Measurements from ENCODE around the gene PPP4C.

PPP4C gene

GRCh38 chr16:30069611-30070462, 6.0 kb upstream of the PPP4C start:
- no peak for DNase-seq (ENCODE audit: low read depth)
- no peak overlapping the region for H3K4me3 ChIP-seq (ENCODE audit: low read depth, low read length)
- no peak for TF ChIP-seq CTCF (conservative IDR thresholded peaks at IDR 0.05; ENCODE audit: low read depth, low read length)

- DNase-seq (ENCODE audit: low read depth) = no peak
- TF ChIP-seq CTCF (conservative IDR thresholded peaks at IDR 0.05; ENCODE audit: low read depth, low read length) = no peak
- H3K4me3 ChIP-seq (ENCODE audit: low read depth, low read length) = no peak overlapping the region
Measured at GRCh38 chr16:30070490-30070889, 5.3 kb upstream of the PPP4C start.

- no peak for DNase-seq (ENCODE audit: low read depth)
- H3K4me3 ChIP-seq (ENCODE audit: low read depth, low read length) = peak overlapping the region; percentile 92
- no peak for TF ChIP-seq CTCF (conservative IDR thresholded peaks at IDR 0.05; ENCODE audit: low read depth, low read length)
Measured at GRCh38 chr16:30076276-30076791, 540 bp downstream of the PPP4C start.

- no peak for TF ChIP-seq CTCF (conservative IDR thresholded peaks at IDR 0.05; ENCODE audit: low read depth, low read length)
- DNase-seq (ENCODE audit: low read depth) = no peak
- H3K4me3 ChIP-seq (ENCODE audit: low read depth, low read length) = peak overlapping the region; percentile 92
Measured at GRCh38 chr16:30077656-30078055, 1.9 kb downstream of the PPP4C start.

GRCh38 chr16:30078744-30079143, 3.0 kb downstream of the PPP4C start:
- DNase-seq (ENCODE audit: low read depth) = no peak
- no peak for TF ChIP-seq CTCF (conservative IDR thresholded peaks at IDR 0.05; ENCODE audit: low read depth, low read length)
- H3K4me3 ChIP-seq (ENCODE audit: low read depth, low read length) = no peak overlapping the region

- no peak overlapping the region for H3K4me3 ChIP-seq (ENCODE audit: low read depth, low read length)
- no peak for DNase-seq (ENCODE audit: low read depth)
- TF ChIP-seq CTCF (conservative IDR thresholded peaks at IDR 0.05; ENCODE audit: low read depth, low read length) = no peak
Measured at GRCh38 chr16:30079480-30079879, 3.7 kb downstream of the PPP4C start.

Measured in choroid plexus epithelial cell (primary cell).